HUES48 (cell line): ENCODE data around the gene TGOLN2.
"Not testable (repeated sequence)": the region's sequence is repeated elsewhere in the genome, so short reads cannot be mapped to it uniquely, and the experiment has no call there.

Experiments
- H3K27ac ChIP-seq: one replicate; pipeline ENCODE4 v1.7.0; 2013; ENCODE audit warnings: low read depth, low read length, inconsistent platforms
- H3K27me3 ChIP-seq: 2 replicates; pipeline ENCODE4 v1.6.1; 2013; ENCODE audit warnings: mild to moderate bottlenecking, low read length; ENCODE audit not compliant: control insufficient read depth, insufficient read depth
- H3K36me3 ChIP-seq: 2 replicates; pipeline ENCODE4 v1.6.1; 2013; ENCODE audit warnings: low read length; ENCODE audit not compliant: control insufficient read depth, insufficient read depth
- H3K4me1 ChIP-seq: 2 replicates; pipeline ENCODE4 v1.6.1; 2013; ENCODE audit warnings: mild to moderate bottlenecking, low read length; ENCODE audit not compliant: control insufficient read depth, insufficient read depth
- H3K4me3 ChIP-seq: 2 replicates; pipeline ENCODE4 v1.5.1; 2013; ENCODE audit warnings: mild to moderate bottlenecking, low read depth, low read length
- H3K9ac ChIP-seq: 2 replicates; pipeline ENCODE4 v1.6.1; 2013; ENCODE audit warnings: mild to moderate bottlenecking, low read depth, low read length, moderate library complexity
- H3K9me3 ChIP-seq: 2 replicates; pipeline ENCODE4 v1.6.1; 2013; ENCODE audit warnings: low read length; ENCODE audit not compliant: control insufficient read depth, insufficient read depth

TGOLN2 gene

GRCh38 chr2:85334928-85335327 is 7.1 kb upstream of the TGOLN2 start:
- H3K27ac ChIP-seq: no peak overlapping the region
- no peak overlapping the region for H3K4me3 ChIP-seq
- H3K27me3 ChIP-seq: no peaks in the 10 kb centered on the region
- H3K9ac ChIP-seq: no peak overlapping the region
- peaks cover 8% of the 10 kb centered on the region; the same call in 1 of the 2 replicates for H3K4me1 ChIP-seq
- no peaks in the 10 kb centered on the region for H3K9me3 ChIP-seq
- H3K36me3 ChIP-seq: no peaks in the 10 kb centered on the region

GRCh38 chr2:85333877-85334276 is 6.1 kb upstream of the TGOLN2 start:
- not testable (repeated sequence) for H3K27me3 ChIP-seq, H3K36me3 ChIP-seq, H3K27ac ChIP-seq, H3K9ac ChIP-seq, H3K9me3 ChIP-seq, H3K4me1 ChIP-seq, H3K4me3 ChIP-seq

- H3K4me3 ChIP-seq: no peak overlapping the region
- peaks cover 17% of the 10 kb centered on the region for H3K4me1 ChIP-seq
- H3K27ac ChIP-seq: no peak overlapping the region
- H3K9ac ChIP-seq: no peak overlapping the region
- H3K9me3 ChIP-seq: no peaks in the 10 kb centered on the region
- H3K36me3 ChIP-seq: peaks cover 4% of the 10 kb centered on the region
- H3K27me3 ChIP-seq: no peaks in the 10 kb centered on the region
Measured at GRCh38 chr2:85330839-85331636, 3.2 kb upstream of the TGOLN2 start.

- not testable (repeated sequence) for H3K9me3 ChIP-seq, H3K27ac ChIP-seq, H3K9ac ChIP-seq, H3K27me3 ChIP-seq, H3K4me3 ChIP-seq
- H3K36me3 ChIP-seq: peaks cover 17% of the 10 kb centered on the region
- peaks cover 22% of the 10 kb centered on the region for H3K4me1 ChIP-seq
Measured at GRCh38 chr2:85329701-85330100, 1.9 kb upstream of the TGOLN2 start.

- Histone ChIP-seq H3K9ac (no peak overlapping the region), H3K36me3 (peaks cover 22% of the 10 kb centered on the region), H3K27me3 (no peaks in the 10 kb centered on the region), H3K9me3 (no peaks in the 10 kb centered on the region), H3K4me3 (no peak overlapping the region), H3K27ac (no peak overlapping the region), H3K4me1 (peaks cover 22% of the 10 kb centered on the region)
Measured at GRCh38 chr2:85329181-85329651, 1.4 kb upstream of the TGOLN2 start.

- Histone ChIP-seq H3K9ac (peak overlapping the region; percentile 98), H3K9me3 (no peaks in the 10 kb centered on the region), H3K4me1 (peaks cover 22% of the 10 kb centered on the region), H3K4me3 (peak overlapping the region; percentile 86), H3K27me3 (no peaks in the 10 kb centered on the region), H3K27ac (peak overlapping the region; percentile 51), H3K36me3 (peaks cover 40% of the 10 kb centered on the region)
Measured at GRCh38 chr2:85327160-85327821, 498 bp downstream of the TGOLN2 start.

- peaks cover 21% of the 10 kb centered on the region for H3K4me1 ChIP-seq
- H3K9me3 ChIP-seq: no peaks in the 10 kb centered on the region
- H3K9ac ChIP-seq: peak overlapping the region; percentile 57; the same call in 1 of the 2 replicates
- no peak overlapping the region for H3K27ac ChIP-seq
- H3K4me3 ChIP-seq: peak overlapping the region; percentile 86
- H3K27me3 ChIP-seq: no peaks in the 10 kb centered on the region
- H3K36me3 ChIP-seq: peaks cover 47% of the 10 kb centered on the region
Measured at GRCh38 chr2:85326406-85327159, 1.2 kb downstream of the TGOLN2 start.

GRCh38 chr2:85325466-85325811 is 2.4 kb downstream of the TGOLN2 start:
- peaks cover 59% of the 10 kb centered on the region for H3K36me3 ChIP-seq
- H3K4me3 ChIP-seq: no peak overlapping the region
- no peak overlapping the region for H3K27ac ChIP-seq
- no peaks in the 10 kb centered on the region for H3K9me3 ChIP-seq
- H3K9ac ChIP-seq: no peak overlapping the region
- H3K27me3 ChIP-seq: no peaks in the 10 kb centered on the region
- peaks cover 20% of the 10 kb centered on the region for H3K4me1 ChIP-seq

- Histone ChIP-seq H3K27me3 (no peaks in the 10 kb centered on the region), H3K9ac (no peak overlapping the region), H3K27ac (no peak overlapping the region), H3K36me3 (peaks cover 65% of the 10 kb centered on the region), H3K4me1 (peaks cover 20% of the 10 kb centered on the region), H3K9me3 (no peaks in the 10 kb centered on the region), H3K4me3 (no peak overlapping the region)
Measured at GRCh38 chr2:85324639-85325465, 2.9 kb downstream of the TGOLN2 start.

GRCh38 chr2:85323988-85324367 is 3.8 kb downstream of the TGOLN2 start:
- H3K9ac ChIP-seq, H3K4me3 ChIP-seq, H3K9me3 ChIP-seq, H3K27ac ChIP-seq, H3K27me3 ChIP-seq: not testable (repeated sequence)
- Histone ChIP-seq H3K4me1 (peaks cover 20% of the 10 kb centered on the region), H3K36me3 (peaks cover 70% of the 10 kb centered on the region)
